ENCODE data around the gene TFDP1.

DNA sequence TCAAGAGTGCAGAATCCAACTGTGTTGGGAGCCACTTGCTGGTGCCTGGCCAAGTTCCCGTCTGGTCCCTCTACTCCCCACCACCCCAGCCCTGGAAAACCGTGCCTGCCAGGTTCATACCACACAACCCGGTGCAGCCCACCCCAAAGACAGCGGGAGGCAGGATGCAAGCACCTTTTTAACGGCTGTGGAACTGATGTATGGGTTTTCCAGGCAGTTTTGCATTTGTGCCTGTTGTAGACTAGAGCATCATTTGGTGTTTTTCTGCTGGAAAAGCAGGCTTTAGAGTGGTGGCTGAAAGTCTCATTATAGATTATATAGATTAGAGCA, 13.5 kb downstream of the TFDP1 start:
- TF ChIP-seq, protein P1, sequence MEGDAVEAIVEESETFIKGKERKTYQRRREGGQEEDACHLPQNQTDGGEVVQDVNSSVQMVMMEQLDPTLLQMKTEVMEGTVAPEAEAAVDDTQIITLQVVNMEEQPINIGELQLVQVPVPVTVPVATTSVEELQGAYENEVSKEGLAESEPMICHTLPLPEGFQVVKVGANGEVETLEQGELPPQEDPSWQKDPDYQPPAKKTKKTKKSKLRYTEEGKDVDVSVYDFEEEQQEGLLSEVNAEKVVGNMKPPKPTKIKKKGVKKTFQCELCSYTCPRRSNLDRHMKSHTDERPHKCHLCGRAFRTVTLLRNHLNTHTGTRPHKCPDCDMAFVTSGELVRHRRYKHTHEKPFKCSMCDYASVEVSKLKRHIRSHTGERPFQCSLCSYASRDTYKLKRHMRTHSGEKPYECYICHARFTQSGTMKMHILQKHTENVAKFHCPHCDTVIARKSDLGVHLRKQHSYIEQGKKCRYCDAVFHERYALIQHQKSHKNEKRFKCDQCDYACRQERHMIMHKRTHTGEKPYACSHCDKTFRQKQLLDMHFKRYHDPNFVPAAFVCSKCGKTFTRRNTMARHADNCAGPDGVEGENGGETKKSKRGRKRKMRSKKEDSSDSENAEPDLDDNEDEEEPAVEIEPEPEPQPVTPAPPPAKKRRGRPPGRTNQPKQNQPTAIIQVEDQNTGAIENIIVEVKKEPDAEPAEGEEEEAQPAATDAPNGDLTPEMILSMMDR (IDR thresholded peaks at IDR 0.05) = no peak
- no peak for TF ChIP-seq POLR2A (IDR thresholded peaks at IDR 0.05)
